ENCODE measurements around the gene NT5C3A.
"Not testable (repeated sequence)": the region's sequence is repeated elsewhere in the genome, so short reads cannot be mapped to it uniquely, and the experiment has no call there.

NT5C3A gene

GRCh38 chr7:32966489-32967267 is 95.9 kb downstream of the NT5C3A start:
- in situ Hi-C loops (cut with MboI; ENCODE audit: low pct_unique_long_range_greater_than_20kb, low sequenced_read_pairs, unreplicated experiment); DNase-seq (ENCODE audit: low spot score): not testable (repeated sequence)

- DNase-seq (ENCODE audit: low spot score); in situ Hi-C loops (cut with MboI; ENCODE audit: low pct_unique_long_range_greater_than_20kb, low sequenced_read_pairs, unreplicated experiment): not testable (repeated sequence)
Measured at GRCh38 chr7:32964461-32965159, 98.0 kb downstream of the NT5C3A start.
